ENCODE results near the gene CSNK1E. TPM values are rescaled to one million over a fixed set of nuclear protein-coding genes. Genes with fewer than 3 reads are reported as not detected.
"Not testable (repeated sequence)": the region's sequence is repeated elsewhere in the genome, so short reads cannot be mapped to it uniquely, and the experiment has no call there.

CSNK1E gene
- total RNA-seq (2014; rRNA removed; shearing (Covaris generic)): 307 and 335 TPM in 2 replicates

- Histone ChIP-seq H3K27me3 (ENCODE audit: control insufficient read depth, insufficient read depth, low read length) (no peaks in the 10 kb centered on the region), H3K4me3 (ENCODE audit: insufficient read depth, low read depth, low read length) (peak within 1 kb of the TSS; percentile 69), H3K36me3 (replicated peaks; ENCODE audit: control insufficient read depth, insufficient read depth, low read length) (peaks cover 17% of the 10 kb centered on the region)
- peak; percentile 97 for DNase-seq
Measured at GRCh38 chr22:38317122-38317994, at the start of gene CSNK1E. TSS of gene CSNK1E (minus strand) at chr22:38317433. CDS start at chr22:38314157, 3,276 bp downstream.

- not testable (repeated sequence) for H3K4me3 ChIP-seq (ENCODE audit: insufficient read depth, low read depth, low read length)
Measured at GRCh38 chr22:38365829-38366228, 48.6 kb upstream of the CSNK1E start.

GRCh38 chr22:38365174-38365573 lies 47.9 kb upstream of the CSNK1E start:
- not testable (repeated sequence) for H3K4me3 ChIP-seq (ENCODE audit: insufficient read depth, low read depth, low read length); H3K36me3 ChIP-seq (replicated peaks; ENCODE audit: control insufficient read depth, insufficient read depth, low read length); H3K27me3 ChIP-seq (ENCODE audit: control insufficient read depth, insufficient read depth, low read length); DNase-seq

More at GRCh38 chr22:38365829-38366228, 48.6 kb upstream of the CSNK1E start:
- H3K27me3 ChIP-seq (ENCODE audit: control insufficient read depth, insufficient read depth, low read length); DNase-seq; H3K36me3 ChIP-seq (replicated peaks; ENCODE audit: control insufficient read depth, insufficient read depth, low read length): not testable (repeated sequence)

- H3K4me3 ChIP-seq (ENCODE audit: insufficient read depth, low read depth, low read length); H3K36me3 ChIP-seq (replicated peaks; ENCODE audit: control insufficient read depth, insufficient read depth, low read length); DNase-seq; H3K27me3 ChIP-seq (ENCODE audit: control insufficient read depth, insufficient read depth, low read length): not testable (repeated sequence)
Measured at GRCh38 chr22:38360560-38360959, 43.3 kb upstream of the CSNK1E start.

GRCh38 chr22:38359817-38360216 lies 42.6 kb upstream of the CSNK1E start:
- not testable (repeated sequence) for H3K4me3 ChIP-seq (ENCODE audit: insufficient read depth, low read depth, low read length); DNase-seq; H3K27me3 ChIP-seq (ENCODE audit: control insufficient read depth, insufficient read depth, low read length); H3K36me3 ChIP-seq (replicated peaks; ENCODE audit: control insufficient read depth, insufficient read depth, low read length)

DNA sequence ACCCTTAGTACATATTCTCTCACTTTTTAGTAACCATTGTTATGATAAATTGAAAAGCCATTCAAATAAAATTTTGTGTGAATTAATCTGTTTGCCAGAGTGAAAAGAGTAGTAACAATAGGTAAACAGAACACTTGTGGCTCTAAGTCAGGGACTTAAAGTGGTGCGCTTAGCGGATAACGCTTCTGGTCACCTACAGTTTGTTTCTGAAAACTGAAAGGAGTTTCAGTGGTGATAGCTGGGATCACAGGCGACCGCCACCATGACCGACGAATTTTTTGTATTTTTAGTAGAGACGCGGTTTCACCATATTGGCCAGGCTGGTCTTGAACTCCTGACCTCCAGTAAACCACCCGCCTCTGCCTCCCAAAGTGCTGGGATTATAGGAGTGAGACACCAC lies 40.7 kb upstream of the CSNK1E start:
- not testable (repeated sequence) for H3K27me3 ChIP-seq (ENCODE audit: control insufficient read depth, insufficient read depth, low read length); H3K36me3 ChIP-seq (replicated peaks; ENCODE audit: control insufficient read depth, insufficient read depth, low read length); H3K4me3 ChIP-seq (ENCODE audit: insufficient read depth, low read depth, low read length); DNase-seq

GRCh38 chr22:38355275-38355674 lies 38.0 kb upstream of the CSNK1E start:
- DNase-seq: peak; percentile 3
- Histone ChIP-seq H3K27me3 (ENCODE audit: control insufficient read depth, insufficient read depth, low read length) (no peaks in the 10 kb centered on the region), H3K4me3 (ENCODE audit: insufficient read depth, low read depth, low read length) (no peak overlapping the region), H3K36me3 (replicated peaks; ENCODE audit: control insufficient read depth, insufficient read depth, low read length) (peaks cover 4% of the 10 kb centered on the region; the same call in 1 of the 2 replicates)

DNA sequence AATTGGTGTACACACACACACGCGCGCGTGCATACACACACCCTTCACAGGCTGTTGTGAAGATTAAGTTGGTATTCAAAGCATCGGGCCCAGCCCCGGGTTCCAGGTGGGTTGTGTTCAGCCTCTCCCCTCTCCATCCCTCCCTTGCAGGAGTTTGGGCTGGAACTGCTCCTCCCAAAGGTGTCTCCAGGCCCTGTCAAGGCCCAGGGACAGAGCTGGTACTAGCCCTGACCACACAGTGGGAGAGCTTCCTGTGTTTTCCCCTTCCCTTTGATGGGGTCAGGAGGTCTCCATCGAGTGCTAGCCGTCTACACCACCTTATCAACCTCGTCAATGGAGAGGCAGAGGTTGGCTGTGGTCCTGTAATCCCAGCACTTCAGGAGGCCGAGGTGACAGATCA lies 36.5 kb upstream of the CSNK1E start:
- peak; percentile 22 for DNase-seq
- H3K36me3 ChIP-seq (replicated peaks; ENCODE audit: control insufficient read depth, insufficient read depth, low read length): peaks cover 4% of the 10 kb centered on the region; the same call in 1 of the 2 replicates

GRCh38 chr22:38353142-38353629 lies 36.0 kb upstream of the CSNK1E start:
- DNase-seq: peak; percentile 93
- no peak overlapping the region for H3K4me3 ChIP-seq (ENCODE audit: insufficient read depth, low read depth, low read length)
- H3K27me3 ChIP-seq (ENCODE audit: control insufficient read depth, insufficient read depth, low read length): no peaks in the 10 kb centered on the region
- peaks cover 4% of the 10 kb centered on the region; the same call in 1 of the 2 replicates for H3K36me3 ChIP-seq (replicated peaks; ENCODE audit: control insufficient read depth, insufficient read depth, low read length)

More for the DNA sequence above, 36.5 kb upstream of the CSNK1E start:
- H3K27me3 ChIP-seq (ENCODE audit: control insufficient read depth, insufficient read depth, low read length): no peaks in the 10 kb centered on the region
- no peak overlapping the region for H3K4me3 ChIP-seq (ENCODE audit: insufficient read depth, low read depth, low read length)

- H3K4me3 ChIP-seq (ENCODE audit: insufficient read depth, low read depth, low read length): no peak overlapping the region
- H3K36me3 ChIP-seq (replicated peaks; ENCODE audit: control insufficient read depth, insufficient read depth, low read length): peaks cover 4% of the 10 kb centered on the region; the same call in 1 of the 2 replicates
- H3K27me3 ChIP-seq (ENCODE audit: control insufficient read depth, insufficient read depth, low read length): no peaks in the 10 kb centered on the region
- DNase-seq: peak; percentile 2
Measured at GRCh38 chr22:38352436-38352835, 35.2 kb upstream of the CSNK1E start.

GRCh38 chr22:38350444-38351359 lies 33.5 kb upstream of the CSNK1E start:
- no peaks in the 10 kb centered on the region for H3K27me3 ChIP-seq (ENCODE audit: control insufficient read depth, insufficient read depth, low read length)
- peak; percentile 20 for DNase-seq

GRCh38 chr22:38348751-38349496 lies 31.7 kb upstream of the CSNK1E start:
- peak; percentile 5 for DNase-seq
- no peaks in the 10 kb centered on the region for H3K27me3 ChIP-seq (ENCODE audit: control insufficient read depth, insufficient read depth, low read length)
- H3K36me3 ChIP-seq (replicated peaks; ENCODE audit: control insufficient read depth, insufficient read depth, low read length): no peaks in the 10 kb centered on the region
- H3K4me3 ChIP-seq (ENCODE audit: insufficient read depth, low read depth, low read length): no peak overlapping the region

More at GRCh38 chr22:38350444-38351359, 33.5 kb upstream of the CSNK1E start:
- Histone ChIP-seq H3K4me3 (ENCODE audit: insufficient read depth, low read depth, low read length) (no peak overlapping the region), H3K36me3 (replicated peaks; ENCODE audit: control insufficient read depth, insufficient read depth, low read length) (peaks cover 4% of the 10 kb centered on the region; the same call in 1 of the 2 replicates)

DNA sequence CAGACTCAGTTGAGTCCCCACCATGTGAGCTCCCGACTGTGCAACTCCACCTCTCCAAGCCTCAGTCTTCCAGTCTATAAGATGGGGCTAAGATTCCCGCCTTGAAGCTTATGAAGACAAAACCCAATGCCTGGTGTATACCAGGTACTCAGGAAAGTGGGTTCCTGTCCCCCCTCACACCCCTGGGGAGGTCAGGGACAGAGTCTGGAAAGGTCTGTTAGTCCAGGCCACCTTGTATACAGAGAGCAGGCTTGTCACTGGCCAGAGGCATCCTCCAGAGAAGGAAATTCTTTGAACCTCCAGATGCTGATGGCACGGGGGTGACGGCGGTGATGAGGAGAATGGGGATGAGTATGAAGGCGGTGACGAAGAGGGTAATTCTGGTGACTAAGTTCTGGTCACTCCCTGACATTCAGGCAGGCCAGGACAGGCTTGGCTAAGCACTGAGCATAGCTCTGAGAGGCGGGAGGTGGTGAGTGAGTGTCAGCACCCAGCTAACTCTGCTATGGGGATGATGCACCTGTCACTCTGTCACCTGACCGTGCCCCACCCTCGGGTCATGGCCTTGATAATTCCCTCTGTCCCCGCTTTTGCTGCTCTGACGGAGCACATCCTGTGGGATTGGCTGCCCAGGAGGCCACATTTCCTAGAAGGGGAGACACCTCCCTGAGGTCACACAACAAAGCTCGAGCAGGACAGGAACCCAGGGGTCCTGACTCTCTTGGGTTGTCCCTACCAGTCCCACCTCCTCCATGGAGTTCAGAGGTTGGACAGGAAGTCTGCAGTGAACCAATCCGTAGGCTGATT lies 30.9 kb upstream of the CSNK1E start:
- Histone ChIP-seq H3K36me3 (replicated peaks; ENCODE audit: control insufficient read depth, insufficient read depth, low read length) (no peaks in the 10 kb centered on the region), H3K27me3 (ENCODE audit: control insufficient read depth, insufficient read depth, low read length) (no peaks in the 10 kb centered on the region), H3K4me3 (ENCODE audit: insufficient read depth, low read depth, low read length) (no peak overlapping the region)
- peak; percentile 12 for DNase-seq

Data from H7 (cell line).